ENCODE measurements around the gene SERINC4.
"Not testable (repeated sequence)": the region's sequence is repeated elsewhere in the genome, so short reads cannot be mapped to it uniquely, and the experiment has no call there.

Gene SERINC4

DNA sequence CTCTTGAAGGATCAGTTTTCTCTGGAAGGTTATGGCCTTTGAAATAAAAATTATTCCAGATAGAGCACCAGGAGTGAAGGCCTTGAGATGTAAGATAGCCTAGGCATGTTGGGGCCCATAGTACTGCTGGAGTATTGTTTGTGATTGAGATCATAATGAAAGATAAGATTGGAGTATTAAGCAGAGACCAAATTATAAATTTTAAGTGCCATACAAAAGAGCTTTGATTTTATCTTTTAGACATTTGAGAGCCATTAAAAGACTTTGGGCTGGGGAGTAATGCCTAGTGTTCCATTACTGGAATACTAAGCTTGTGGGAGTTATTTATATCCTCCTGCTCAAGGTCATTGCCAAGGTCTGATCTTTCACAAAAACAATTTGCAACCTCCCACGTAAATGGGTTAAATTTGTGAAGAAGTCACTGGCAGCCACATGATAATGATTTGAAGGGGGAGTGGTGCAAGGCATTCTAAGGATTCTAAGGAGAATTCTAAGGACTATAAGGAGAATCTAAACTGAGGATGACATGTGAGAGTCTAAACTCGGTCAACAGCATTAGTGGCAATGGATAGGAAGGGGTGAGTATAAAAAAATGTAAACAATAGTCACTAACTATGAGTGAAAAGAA, 36.1 kb downstream of the SERINC4 start:
- no peak for DNase-seq (ENCODE audit: extremely low spot score)
- TF ChIP-seq BHLHE40 (IDR thresholded peaks at IDR 0.05; ENCODE audit: borderline replicate concordance) (no peak), SP1 (IDR thresholded peaks at IDR 0.05) (no peak), ARNT (IDR thresholded peaks at IDR 0.05) (no peak), SUZ12 (IDR thresholded peaks at IDR 0.05) (no peak), LEF1 (IDR thresholded peaks at IDR 0.05; ENCODE audit: borderline replicate concordance) (no peak), TARDBP (IDR thresholded peaks at IDR 0.05) (no peak)
- CTCF ChIA-PET, result no interaction called here
- POLR2A ChIA-PET, result interaction anchor here (0.9 kb wide), 1 partner anchor 13 kb away, joined by 3 read pairs; the partner anchor contains the start of gene ELL3

DNA sequence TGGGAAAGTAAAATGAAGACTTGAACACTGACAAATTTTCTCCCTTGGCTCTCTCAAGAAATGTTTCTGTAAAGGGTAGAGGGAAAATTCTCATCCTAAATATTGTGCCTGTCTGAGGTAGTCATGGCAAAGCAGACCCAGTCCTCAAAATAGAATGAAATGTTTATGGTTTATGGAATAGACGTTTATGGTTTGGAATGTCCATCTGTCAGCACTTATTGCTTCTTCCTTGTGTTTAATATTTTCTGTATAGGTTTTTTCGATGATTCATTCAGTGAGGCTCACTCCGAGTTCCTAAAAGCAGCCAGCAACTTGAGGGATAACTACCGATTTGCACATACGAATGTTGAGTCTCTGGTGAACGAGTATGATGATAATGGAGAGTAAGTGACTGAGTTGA, 37.2 kb downstream of the SERINC4 start:
- no peak for DNase-seq (ENCODE audit: extremely low spot score)
- TF ChIP-seq FOXA1 (IDR thresholded peaks at IDR 0.05) (no peak), BHLHE40 (IDR thresholded peaks at IDR 0.05; ENCODE audit: borderline replicate concordance) (no peak), TARDBP (IDR thresholded peaks at IDR 0.05) (no peak), HDGF (IDR thresholded peaks at IDR 0.05; ENCODE audit: borderline replicate concordance) (no peak), L3MBTL2 (conservative IDR thresholded peaks at IDR 0.05) (no peak), NFRKB (IDR thresholded peaks at IDR 0.05) (no peak), FOXK2 (IDR thresholded peaks at IDR 0.05) (no peak), CTBP1 (IDR thresholded peaks at IDR 0.05; ENCODE audit: borderline replicate concordance) (no peak), ARNT (IDR thresholded peaks at IDR 0.05) (no peak), SUZ12 (IDR thresholded peaks at IDR 0.05) (no peak), ELF4 (IDR thresholded peaks at IDR 0.05) (no peak), LEF1 (IDR thresholded peaks at IDR 0.05; ENCODE audit: borderline replicate concordance) (no peak), FOXM1 (IDR thresholded peaks at IDR 0.05; ENCODE audit: borderline replicate concordance) (no peak), SP1 (IDR thresholded peaks at IDR 0.05) (no peak), ZNF384 (IDR thresholded peaks at IDR 0.05) (no peak)
- TF ChIP-seq, protein P1, sequence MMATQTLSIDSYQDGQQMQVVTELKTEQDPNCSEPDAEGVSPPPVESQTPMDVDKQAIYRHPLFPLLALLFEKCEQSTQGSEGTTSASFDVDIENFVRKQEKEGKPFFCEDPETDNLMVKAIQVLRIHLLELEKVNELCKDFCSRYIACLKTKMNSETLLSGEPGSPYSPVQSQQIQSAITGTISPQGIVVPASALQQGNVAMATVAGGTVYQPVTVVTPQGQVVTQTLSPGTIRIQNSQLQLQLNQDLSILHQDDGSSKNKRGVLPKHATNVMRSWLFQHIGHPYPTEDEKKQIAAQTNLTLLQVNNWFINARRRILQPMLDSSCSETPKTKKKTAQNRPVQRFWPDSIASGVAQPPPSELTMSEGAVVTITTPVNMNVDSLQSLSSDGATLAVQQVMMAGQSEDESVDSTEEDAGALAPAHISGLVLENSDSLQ (IDR thresholded peaks at IDR 0.05), result no peak
- ChIA-PET CTCF (no interaction called here), POLR2A (no interaction called here)

DNA sequence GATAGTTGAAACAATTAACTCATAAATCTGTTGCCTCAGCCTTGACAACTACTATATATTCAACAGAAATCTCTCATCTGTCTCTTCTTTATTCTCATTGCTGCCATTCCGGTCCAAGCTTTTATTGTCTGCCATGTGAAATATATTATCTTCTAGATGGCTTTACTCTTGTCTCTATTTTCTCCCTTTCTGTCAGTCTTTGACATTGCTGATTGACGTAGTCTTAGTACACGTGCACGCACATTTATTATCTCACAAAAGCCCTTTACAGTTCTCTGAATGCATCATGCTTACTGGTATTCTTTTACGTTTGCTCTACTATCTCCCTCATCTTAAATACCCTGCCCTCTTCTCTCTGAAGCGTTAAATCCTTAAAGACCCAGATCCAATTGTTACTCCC, 48.1 kb downstream of the SERINC4 start:
- CTCF ChIA-PET, result no interaction called here
- TF ChIP-seq FOXA1 (IDR thresholded peaks at IDR 0.05) (no peak), FOXM1 (IDR thresholded peaks at IDR 0.05; ENCODE audit: borderline replicate concordance) (no peak), BHLHE40 (IDR thresholded peaks at IDR 0.05; ENCODE audit: borderline replicate concordance) (no peak), SUZ12 (IDR thresholded peaks at IDR 0.05) (no peak), LEF1 (IDR thresholded peaks at IDR 0.05; ENCODE audit: borderline replicate concordance) (no peak), FOXK2 (IDR thresholded peaks at IDR 0.05) (no peak)
- TF ChIP-seq, protein P1 (IDR thresholded peaks at IDR 0.05), result no peak
- no peak for DNase-seq (ENCODE audit: extremely low spot score)
- POLR2A ChIA-PET, result no interaction called here

DNA sequence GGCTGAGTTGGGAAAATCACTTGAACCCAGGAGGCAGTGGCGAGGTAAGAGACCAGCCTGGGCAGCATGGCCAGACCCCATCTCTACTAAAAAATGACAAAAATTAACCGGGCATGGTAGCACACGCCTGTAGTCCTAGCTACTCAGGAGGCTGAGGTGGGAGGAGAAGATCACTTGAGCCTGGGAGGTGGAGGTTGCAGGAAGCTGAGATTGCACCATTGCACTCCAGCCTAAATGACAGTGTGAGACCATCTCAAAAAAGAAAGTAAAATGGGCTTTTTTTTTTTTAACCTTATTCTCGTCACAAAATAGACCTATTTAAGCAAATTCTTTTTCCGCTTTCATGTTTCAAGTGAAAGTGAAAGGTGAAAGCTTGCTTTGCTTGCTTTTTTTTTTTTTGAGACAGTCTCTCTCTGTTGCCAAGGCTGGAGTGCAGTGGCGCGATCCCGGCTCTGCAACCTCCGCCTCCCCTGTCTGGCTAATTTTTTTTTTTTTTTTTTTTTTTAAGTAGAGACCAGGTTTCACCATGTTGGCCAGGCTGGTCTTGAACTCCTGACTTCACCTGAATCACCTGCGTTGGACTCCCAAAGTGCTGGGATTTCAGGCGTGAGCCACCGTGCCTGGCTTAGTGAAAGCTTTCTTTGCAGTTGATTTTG, 50.2 kb downstream of the SERINC4 start:
- no peak for TF ChIP-seq ZNF384 (IDR thresholded peaks at IDR 0.05)
- TF ChIP-seq LEF1 (IDR thresholded peaks at IDR 0.05; ENCODE audit: borderline replicate concordance), result no peak
- no peak for TF ChIP-seq SP1 (IDR thresholded peaks at IDR 0.05)
- TF ChIP-seq, protein P1 (IDR thresholded peaks at IDR 0.05), result no peak
- TF ChIP-seq ARNT (IDR thresholded peaks at IDR 0.05), result no peak
- no peak for TF ChIP-seq CTBP1 (IDR thresholded peaks at IDR 0.05; ENCODE audit: borderline replicate concordance)
- no peak for TF ChIP-seq ELF4 (IDR thresholded peaks at IDR 0.05)
- no peak for TF ChIP-seq NFRKB (IDR thresholded peaks at IDR 0.05)
- no peak for TF ChIP-seq FOXA1 (IDR thresholded peaks at IDR 0.05)
- TF ChIP-seq TARDBP (IDR thresholded peaks at IDR 0.05), result no peak
- TF ChIP-seq BHLHE40 (IDR thresholded peaks at IDR 0.05; ENCODE audit: borderline replicate concordance), result no peak
- TF ChIP-seq SUZ12 (IDR thresholded peaks at IDR 0.05), result no peak
- TF ChIP-seq L3MBTL2 (conservative IDR thresholded peaks at IDR 0.05), result no peak
- no peak for TF ChIP-seq HDGF (IDR thresholded peaks at IDR 0.05; ENCODE audit: borderline replicate concordance)
- ChIA-PET CTCF (no interaction called here), POLR2A (interaction anchor here (0.5 kb wide), 1 partner anchor 9 kb away, joined by 3 read pairs; no protein-coding TSS in a partner anchor)
- no peak for DNase-seq (ENCODE audit: extremely low spot score)

DNA sequence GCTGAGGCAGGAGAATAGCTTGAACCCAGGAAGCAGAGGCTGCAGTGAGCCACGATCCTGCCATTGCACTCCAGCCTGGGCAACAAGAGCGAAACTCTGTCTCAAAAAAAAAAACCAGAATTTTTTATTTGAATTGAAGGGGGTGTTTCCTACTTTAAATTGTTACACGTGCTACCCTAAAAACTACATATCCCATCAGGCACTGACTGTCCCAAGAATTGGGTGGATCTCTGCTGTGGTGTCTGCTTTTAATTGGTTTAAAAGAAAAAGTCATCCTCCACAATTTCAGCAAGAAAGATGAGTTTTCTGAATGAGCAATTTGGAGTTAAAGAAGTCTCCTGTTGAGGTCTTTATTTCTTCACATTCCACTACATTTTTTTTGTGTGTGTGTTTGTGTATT, 51.6 kb downstream of the SERINC4 start:
- CTCF ChIA-PET, result no interaction called here
- POLR2A ChIA-PET, result no interaction called here
- DNase-seq (ENCODE audit: extremely low spot score), result no peak
- TF ChIP-seq TARDBP (IDR thresholded peaks at IDR 0.05), result no peak
- no peak for TF ChIP-seq SP1 (IDR thresholded peaks at IDR 0.05)
- TF ChIP-seq LEF1 (IDR thresholded peaks at IDR 0.05; ENCODE audit: borderline replicate concordance), result no peak
- no peak for TF ChIP-seq CTBP1 (IDR thresholded peaks at IDR 0.05; ENCODE audit: borderline replicate concordance)
- TF ChIP-seq NFRKB (IDR thresholded peaks at IDR 0.05), result no peak
- TF ChIP-seq ZNF384 (IDR thresholded peaks at IDR 0.05), result no peak
- TF ChIP-seq FOXA1 (IDR thresholded peaks at IDR 0.05), result no peak
- no peak for TF ChIP-seq FOXK2 (IDR thresholded peaks at IDR 0.05)
- no peak for TF ChIP-seq FOXM1 (IDR thresholded peaks at IDR 0.05; ENCODE audit: borderline replicate concordance)
- TF ChIP-seq SUZ12 (IDR thresholded peaks at IDR 0.05), result no peak
- no peak for TF ChIP-seq BHLHE40 (IDR thresholded peaks at IDR 0.05; ENCODE audit: borderline replicate concordance)
- TF ChIP-seq, protein P1 (IDR thresholded peaks at IDR 0.05), result no peak
- TF ChIP-seq L3MBTL2 (conservative IDR thresholded peaks at IDR 0.05), result no peak
- no peak for TF ChIP-seq ELF4 (IDR thresholded peaks at IDR 0.05)
- TF ChIP-seq HDGF (IDR thresholded peaks at IDR 0.05; ENCODE audit: borderline replicate concordance), result no peak

DNA sequence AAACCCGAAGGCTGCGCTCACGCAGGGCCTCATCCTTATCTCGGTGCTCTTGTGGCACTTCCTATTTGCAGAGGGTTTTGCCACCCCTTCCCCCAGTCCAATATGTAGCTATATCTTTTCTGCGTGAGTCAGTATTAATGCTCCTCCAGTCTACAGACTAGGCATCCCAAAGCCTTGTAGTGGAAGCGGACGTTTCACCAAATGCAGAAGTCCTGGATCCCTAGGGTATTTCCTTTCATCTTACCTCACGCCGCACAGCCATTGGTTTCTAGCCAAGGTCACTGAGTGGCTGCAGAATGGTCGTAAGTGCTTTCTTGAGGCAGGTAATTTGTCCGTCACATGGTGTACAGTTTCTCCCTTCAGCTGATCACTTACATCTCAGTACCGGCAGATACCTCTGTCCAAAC, 53.1 kb downstream of the SERINC4 start:
- CTCF ChIA-PET; DNase-seq (ENCODE audit: extremely low spot score): not testable (repeated sequence)
- POLR2A ChIA-PET, result interaction anchor here (1.0 to 1.3 kb wide), 2 partner anchors 30 to 31 kb away, joined by 3 to 4 read pairs; partner anchors contain the start of gene ELL3

Data from HEK293T (cell line).